ENCODE measurements around the gene C4BPB. TPM values are rescaled to one million over a fixed set of nuclear protein-coding genes. Genes with fewer than 3 reads are reported as not detected.

Gene C4BPB
- total and polyA plus RNA-seq, 2 of the 13 experiments (the other 11 are each of a cell fraction or from before 2014, with no cell fraction given), result 155 to 266 TPM

DNA sequence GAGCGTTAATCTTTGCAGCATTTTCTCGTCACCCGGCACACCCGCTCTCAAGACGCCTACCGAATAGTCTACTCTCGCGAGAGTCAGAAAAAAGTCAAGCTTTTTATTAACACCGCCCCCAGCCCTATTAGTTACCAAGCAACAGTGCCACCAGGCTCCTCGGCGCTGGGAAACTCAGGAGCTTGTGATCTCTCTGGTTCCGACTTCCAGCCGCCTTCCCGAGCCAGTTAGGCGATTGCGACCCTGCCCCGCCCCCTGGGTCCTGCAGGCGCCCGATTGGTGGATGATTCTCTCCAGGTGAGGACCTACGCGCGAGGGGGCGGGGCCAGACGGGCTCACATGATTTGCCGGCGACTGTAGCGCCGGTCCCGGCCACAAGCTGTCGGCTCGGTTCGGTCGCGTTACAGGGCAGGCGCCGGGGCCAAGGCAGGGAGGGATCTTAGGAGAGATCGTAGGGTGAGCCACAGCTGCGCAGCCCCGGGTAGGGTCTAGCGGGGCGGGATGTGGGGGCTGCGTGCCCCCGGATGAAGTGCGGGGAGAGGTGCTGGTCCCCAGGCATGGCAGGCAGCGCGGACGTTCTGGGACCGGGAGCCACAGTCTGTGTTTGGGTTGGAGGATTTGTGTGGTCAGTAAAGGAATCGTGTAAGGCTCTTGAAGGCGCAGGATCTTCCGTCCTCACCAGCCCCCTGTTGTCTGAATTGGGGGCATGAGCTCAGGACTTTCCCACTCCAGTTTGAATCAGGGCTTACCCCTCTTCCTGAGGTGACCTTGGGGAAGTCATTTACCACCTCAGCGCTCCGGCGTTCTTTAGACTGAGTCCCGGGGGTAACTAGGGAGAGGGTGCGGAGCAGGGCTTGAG is 35.5 kb upstream of the C4BPB start, which contains the start of gene PFKFB2 (continued):
- TF ChIP-seq, protein P1, sequence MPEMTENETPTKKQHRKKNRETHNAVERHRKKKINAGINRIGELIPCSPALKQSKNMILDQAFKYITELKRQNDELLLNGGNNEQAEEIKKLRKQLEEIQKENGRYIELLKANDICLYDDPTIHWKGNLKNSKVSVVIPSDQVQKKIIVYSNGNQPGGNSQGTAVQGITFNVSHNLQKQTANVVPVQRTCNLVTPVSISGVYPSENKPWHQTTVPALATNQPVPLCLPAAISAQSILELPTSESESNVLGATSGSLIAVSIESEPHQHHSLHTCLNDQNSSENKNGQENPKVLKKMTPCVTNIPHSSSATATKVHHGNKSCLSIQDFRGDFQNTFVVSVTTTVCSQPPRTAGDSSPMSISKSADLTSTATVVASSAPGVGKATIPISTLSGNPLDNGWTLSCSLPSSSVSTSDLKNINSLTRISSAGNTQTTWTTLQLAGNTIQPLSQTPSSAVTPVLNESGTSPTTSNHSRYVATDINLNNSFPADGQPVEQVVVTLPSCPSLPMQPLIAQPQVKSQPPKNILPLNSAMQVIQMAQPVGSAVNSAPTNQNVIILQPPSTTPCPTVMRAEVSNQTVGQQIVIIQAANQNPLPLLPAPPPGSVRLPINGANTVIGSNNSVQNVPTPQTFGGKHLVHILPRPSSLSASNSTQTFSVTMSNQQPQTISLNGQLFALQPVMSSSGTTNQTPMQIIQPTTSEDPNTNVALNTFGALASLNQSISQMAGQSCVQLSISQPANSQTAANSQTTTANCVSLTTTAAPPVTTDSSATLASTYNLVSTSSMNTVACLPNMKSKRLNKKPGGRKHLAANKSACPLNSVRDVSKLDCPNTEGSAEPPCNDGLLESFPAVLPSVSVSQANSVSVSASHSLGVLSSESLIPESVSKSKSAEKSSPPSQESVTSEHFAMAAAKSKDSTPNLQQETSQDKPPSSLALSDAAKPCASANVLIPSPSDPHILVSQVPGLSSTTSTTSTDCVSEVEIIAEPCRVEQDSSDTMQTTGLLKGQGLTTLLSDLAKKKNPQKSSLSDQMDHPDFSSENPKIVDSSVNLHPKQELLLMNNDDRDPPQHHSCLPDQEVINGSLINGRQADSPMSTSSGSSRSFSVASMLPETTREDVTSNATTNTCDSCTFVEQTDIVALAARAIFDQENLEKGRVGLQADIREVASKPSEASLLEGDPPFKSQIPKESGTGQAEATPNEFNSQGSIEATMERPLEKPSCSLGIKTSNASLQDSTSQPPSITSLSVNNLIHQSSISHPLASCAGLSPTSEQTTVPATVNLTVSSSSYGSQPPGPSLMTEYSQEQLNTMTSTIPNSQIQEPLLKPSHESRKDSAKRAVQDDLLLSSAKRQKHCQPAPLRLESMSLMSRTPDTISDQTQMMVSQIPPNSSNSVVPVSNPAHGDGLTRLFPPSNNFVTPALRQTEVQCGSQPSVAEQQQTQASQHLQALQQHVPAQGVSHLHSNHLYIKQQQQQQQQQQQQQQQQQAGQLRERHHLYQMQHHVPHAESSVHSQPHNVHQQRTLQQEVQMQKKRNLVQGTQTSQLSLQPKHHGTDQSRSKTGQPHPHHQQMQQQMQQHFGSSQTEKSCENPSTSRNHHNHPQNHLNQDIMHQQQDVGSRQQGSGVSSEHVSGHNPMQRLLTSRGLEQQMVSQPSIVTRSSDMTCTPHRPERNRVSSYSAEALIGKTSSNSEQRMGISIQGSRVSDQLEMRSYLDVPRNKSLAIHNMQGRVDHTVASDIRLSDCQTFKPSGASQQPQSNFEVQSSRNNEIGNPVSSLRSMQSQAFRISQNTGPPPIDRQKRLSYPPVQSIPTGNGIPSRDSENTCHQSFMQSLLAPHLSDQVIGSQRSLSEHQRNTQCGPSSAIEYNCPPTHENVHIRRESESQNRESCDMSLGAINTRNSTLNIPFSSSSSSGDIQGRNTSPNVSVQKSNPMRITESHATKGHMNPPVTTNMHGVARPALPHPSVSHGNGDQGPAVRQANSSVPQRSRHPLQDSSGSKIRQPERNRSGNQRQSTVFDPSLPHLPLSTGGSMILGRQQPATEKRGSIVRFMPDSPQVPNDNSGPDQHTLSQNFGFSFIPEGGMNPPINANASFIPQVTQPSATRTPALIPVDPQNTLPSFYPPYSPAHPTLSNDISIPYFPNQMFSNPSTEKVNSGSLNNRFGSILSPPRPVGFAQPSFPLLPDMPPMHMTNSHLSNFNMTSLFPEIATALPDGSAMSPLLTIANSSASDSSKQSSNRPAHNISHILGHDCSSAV (CRISPR knock-in tag; IDR thresholded peaks at IDR 0.05; ENCODE audit: borderline replicate concordance), result no peak
- TF ChIP-seq, protein P2, sequence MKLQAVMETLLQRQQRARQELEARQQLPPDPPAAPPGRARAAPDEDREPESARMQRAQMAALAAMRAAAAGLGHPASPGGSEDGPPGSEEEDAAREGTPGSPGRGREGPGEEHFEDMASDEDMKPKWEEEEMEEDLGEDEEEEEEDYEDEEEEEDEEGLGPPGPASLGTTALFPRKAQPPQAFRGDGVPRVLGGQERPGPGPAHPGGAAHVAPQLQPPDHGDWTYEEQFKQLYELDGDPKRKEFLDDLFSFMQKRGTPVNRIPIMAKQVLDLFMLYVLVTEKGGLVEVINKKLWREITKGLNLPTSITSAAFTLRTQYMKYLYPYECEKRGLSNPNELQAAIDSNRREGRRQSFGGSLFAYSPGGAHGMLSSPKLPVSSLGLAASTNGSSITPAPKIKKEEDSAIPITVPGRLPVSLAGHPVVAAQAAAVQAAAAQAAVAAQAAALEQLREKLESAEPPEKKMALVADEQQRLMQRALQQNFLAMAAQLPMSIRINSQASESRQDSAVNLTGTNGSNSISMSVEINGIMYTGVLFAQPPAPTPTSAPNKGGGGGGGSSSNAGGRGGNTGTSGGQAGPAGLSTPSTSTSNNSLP (IDR thresholded peaks at IDR 0.05; ENCODE audit: low read depth, low read length), result no peak
- no peak for TF ChIP-seq NFIC (IDR thresholded peaks at IDR 0.05; ENCODE audit: low read length)
- peak; percentile 98 for TF ChIP-seq CHD2 (IDR thresholded peaks at IDR 0.05; ENCODE audit: low read depth, low read length)
- TF ChIP-seq ZNF557 (CRISPR knock-in tag; IDR thresholded peaks at IDR 0.05), result peak; percentile 24; the same call in 1 of the 2 replicates
- TF ChIP-seq, protein P3, sequence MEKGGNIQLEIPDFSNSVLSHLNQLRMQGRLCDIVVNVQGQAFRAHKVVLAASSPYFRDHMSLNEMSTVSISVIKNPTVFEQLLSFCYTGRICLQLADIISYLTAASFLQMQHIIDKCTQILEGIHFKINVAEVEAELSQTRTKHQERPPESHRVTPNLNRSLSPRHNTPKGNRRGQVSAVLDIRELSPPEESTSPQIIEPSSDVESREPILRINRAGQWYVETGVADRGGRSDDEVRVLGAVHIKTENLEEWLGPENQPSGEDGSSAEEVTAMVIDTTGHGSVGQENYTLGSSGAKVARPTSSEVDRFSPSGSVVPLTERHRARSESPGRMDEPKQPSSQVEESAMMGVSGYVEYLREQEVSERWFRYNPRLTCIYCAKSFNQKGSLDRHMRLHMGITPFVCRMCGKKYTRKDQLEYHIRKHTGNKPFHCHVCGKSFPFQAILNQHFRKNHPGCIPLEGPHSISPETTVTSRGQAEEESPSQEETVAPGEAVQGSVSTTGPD (CRISPR knock-in tag; IDR thresholded peaks at IDR 0.05), result no peak
- TF ChIP-seq, protein P4, sequence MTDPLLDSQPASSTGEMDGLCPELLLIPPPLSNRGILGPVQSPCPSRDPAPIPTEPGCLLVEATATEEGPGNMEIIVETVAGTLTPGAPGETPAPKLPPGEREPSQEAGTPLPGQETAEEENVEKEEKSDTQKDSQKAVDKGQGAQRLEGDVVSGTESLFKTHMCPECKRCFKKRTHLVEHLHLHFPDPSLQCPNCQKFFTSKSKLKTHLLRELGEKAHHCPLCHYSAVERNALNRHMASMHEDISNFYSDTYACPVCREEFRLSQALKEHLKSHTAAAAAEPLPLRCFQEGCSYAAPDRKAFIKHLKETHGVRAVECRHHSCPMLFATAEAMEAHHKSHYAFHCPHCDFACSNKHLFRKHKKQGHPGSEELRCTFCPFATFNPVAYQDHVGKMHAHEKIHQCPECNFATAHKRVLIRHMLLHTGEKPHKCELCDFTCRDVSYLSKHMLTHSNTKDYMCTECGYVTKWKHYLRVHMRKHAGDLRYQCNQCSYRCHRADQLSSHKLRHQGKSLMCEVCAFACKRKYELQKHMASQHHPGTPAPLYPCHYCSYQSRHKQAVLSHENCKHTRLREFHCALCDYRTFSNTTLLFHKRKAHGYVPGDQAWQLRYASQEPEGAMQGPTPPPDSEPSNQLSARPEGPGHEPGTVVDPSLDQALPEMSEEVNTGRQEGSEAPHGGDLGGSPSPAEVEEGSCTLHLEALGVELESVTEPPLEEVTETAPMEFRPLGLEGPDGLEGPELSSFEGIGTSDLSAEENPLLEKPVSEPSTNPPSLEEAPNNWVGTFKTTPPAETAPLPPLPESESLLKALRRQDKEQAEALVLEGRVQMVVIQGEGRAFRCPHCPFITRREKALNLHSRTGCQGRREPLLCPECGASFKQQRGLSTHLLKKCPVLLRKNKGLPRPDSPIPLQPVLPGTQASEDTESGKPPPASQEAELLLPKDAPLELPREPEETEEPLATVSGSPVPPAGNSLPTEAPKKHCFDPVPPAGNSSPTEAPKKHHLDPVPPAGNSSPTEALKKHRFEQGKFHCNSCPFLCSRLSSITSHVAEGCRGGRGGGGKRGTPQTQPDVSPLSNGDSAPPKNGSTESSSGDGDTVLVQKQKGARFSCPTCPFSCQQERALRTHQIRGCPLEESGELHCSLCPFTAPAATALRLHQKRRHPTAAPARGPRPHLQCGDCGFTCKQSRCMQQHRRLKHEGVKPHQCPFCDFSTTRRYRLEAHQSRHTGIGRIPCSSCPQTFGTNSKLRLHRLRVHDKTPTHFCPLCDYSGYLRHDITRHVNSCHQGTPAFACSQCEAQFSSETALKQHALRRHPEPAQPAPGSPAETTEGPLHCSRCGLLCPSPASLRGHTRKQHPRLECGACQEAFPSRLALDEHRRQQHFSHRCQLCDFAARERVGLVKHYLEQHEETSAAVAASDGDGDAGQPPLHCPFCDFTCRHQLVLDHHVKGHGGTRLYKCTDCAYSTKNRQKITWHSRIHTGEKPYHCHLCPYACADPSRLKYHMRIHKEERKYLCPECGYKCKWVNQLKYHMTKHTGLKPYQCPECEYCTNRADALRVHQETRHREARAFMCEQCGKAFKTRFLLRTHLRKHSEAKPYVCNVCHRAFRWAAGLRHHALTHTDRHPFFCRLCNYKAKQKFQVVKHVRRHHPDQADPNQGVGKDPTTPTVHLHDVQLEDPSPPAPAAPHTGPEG (CRISPR knock-in tag; IDR thresholded peaks at IDR 0.05), result no peak
- TF ChIP-seq, protein P5, sequence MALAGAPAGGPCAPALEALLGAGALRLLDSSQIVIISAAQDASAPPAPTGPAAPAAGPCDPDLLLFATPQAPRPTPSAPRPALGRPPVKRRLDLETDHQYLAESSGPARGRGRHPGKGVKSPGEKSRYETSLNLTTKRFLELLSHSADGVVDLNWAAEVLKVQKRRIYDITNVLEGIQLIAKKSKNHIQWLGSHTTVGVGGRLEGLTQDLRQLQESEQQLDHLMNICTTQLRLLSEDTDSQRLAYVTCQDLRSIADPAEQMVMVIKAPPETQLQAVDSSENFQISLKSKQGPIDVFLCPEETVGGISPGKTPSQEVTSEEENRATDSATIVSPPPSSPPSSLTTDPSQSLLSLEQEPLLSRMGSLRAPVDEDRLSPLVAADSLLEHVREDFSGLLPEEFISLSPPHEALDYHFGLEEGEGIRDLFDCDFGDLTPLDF (CRISPR knock-in tag; IDR thresholded peaks at IDR 0.05), result peak; percentile 39; the same call in 1 of the 2 replicates
